HL-60/S4 treated with retinoic acid at 250 ng/mL for 4 days and 3 days (cell line): ENCODE results near the gene MCEMP1.

Experiments
- in situ Hi-C: fragments of 300-500 bp; cut with MboI; formaldehyde crosslinking; loops from 2 replicates; pipeline ENCODE4 v1.7.0; 2022; ENCODE audit warnings: low sequenced_read_pairs

MCEMP1 gene

GRCh38 chr19:7676854-7677253, at the start of gene MCEMP1:
Gene MCEMP1 (plus strand): TSS chr19:7677090. CDS start chr19:7677121, 31 bp downstream.
- in situ Hi-C loops, result no loop called here

GRCh38 chr19:7627166-7627565, 49.7 kb upstream of the MCEMP1 start:
- in situ Hi-C loops, result no loop called here

GRCh38 chr19:7628589-7629311, 48.1 kb upstream of the MCEMP1 start:
- in situ Hi-C loops, result no loop called here

- in situ Hi-C loops, result no loop called here
Measured at GRCh38 chr19:7629347-7630054, 47.4 kb upstream of the MCEMP1 start, which contains the start of the genes PET100 and XAB2. Gene PET100 (plus strand): TSS chr19:7629793. CDS start chr19:7629834, 41 bp downstream. Gene XAB2 (minus strand): TSS chr19:7629545. CDS start chr19:7629527, 18 bp downstream.

GRCh38 chr19:7631577-7631976, 45.3 kb upstream of the MCEMP1 start:
- in situ Hi-C loops, result no loop called here

GRCh38 chr19:7632340-7633203, 44.3 kb upstream of the MCEMP1 start:
- in situ Hi-C loops, result no loop called here

GRCh38 chr19:7633698-7634097, 43.2 kb upstream of the MCEMP1 start, which contains the start of gene PCP2:
Gene PCP2 (minus strand): TSS chr19:7633719. CDS start chr19:7633457, 262 bp downstream.
- in situ Hi-C loops, result no loop called here

GRCh38 chr19:7635670-7636069, 41.2 kb upstream of the MCEMP1 start:
- in situ Hi-C loops, result no loop called here

GRCh38 chr19:7636317-7636690, 40.6 kb upstream of the MCEMP1 start:
- in situ Hi-C loops, result no loop called here

- in situ Hi-C loops, result no loop called here
Measured at GRCh38 chr19:7636691-7637373, 40.1 kb upstream of the MCEMP1 start, which contains the start of gene STXBP2. Gene STXBP2 (plus strand): TSS chr19:7637110. CDS start chr19:7637150, 40 bp downstream.

- in situ Hi-C loops, result no loop called here
Measured at GRCh38 chr19:7637374-7638256, 39.3 kb upstream of the MCEMP1 start.

- in situ Hi-C loops, result no loop called here
Measured at GRCh38 chr19:7638802-7639465, 38.0 kb upstream of the MCEMP1 start.

- in situ Hi-C loops, result no loop called here
Measured at GRCh38 chr19:7639863-7640348, 37.0 kb upstream of the MCEMP1 start.

- in situ Hi-C loops, result no loop called here
Measured at GRCh38 chr19:7640803-7641202, 36.1 kb upstream of the MCEMP1 start.

- in situ Hi-C loops, result no loop called here
Measured at GRCh38 chr19:7641290-7642276, 35.3 kb upstream of the MCEMP1 start.

GRCh38 chr19:7642295-7643030, 34.4 kb upstream of the MCEMP1 start:
- in situ Hi-C loops, result no loop called here

- in situ Hi-C loops, result no loop called here
Measured at GRCh38 chr19:7643031-7643415, 33.9 kb upstream of the MCEMP1 start.
